K562 (cell line): Measurements from ENCODE around the gene SLC38A2. TPM values are rescaled to one million over a fixed set of nuclear protein-coding genes. Genes with fewer than 3 reads are reported as not detected.

Source experiments
- BRD4 ChIP-seq: fragments of 200-600 bp; sonication (generic); IDR thresholded peaks from 2 replicates; pipeline ENCODE4 v1.6.1; 2017; ENCODE audit warnings: inconsistent platforms
- DIDO1 ChIP-seq: fragments of 450-650 bp; IDR thresholded peaks from 2 replicates; pipeline ENCODE4 v1.6.1; 2016; ENCODE audit warnings: low read depth, missing biosample characterization, missing genetic modification characterization
- IFI16 ChIP-seq: fragments of 250-450 bp; sonication (Bioruptor Pico); IDR thresholded peaks from 2 replicates; pipeline ENCODE4 v2.1.2; 2022; ENCODE audit warnings: mild to moderate bottlenecking, inconsistent platforms
- IRF2 ChIP-seq: sonication (generic); formaldehyde crosslinking; IDR thresholded peaks from 2 replicates; pipeline ENCODE4 v1.8.1; 2022; ENCODE audit warnings: mild to moderate bottlenecking, missing genetic modification reagents
- KDM5B ChIP-seq: fragments of 200-600 bp; sonication (generic); IDR thresholded peaks from 2 replicates; pipeline ENCODE4 v1.6.1; 2012; ENCODE audit warnings: low read depth, mild to moderate bottlenecking, moderate library complexity, low read length, control low read depth, inconsistent platforms; ENCODE audit not compliant: insufficient replicate concordance
- NR4A1 ChIP-seq, 2 experiments: fragments of 250-450 bp in 1 of 2; fragments of 450-650 bp in 1 of 2; sonication (Bioruptor Pico) in 1 of 2; IDR thresholded peaks; 2 replicates each; pipeline versions ENCODE4 v1.4.0 to v1.6.1; 2016 to 2020; ENCODE audit warnings: mild to moderate bottlenecking in 2 of 2, missing compliant biosample characterization in 1 of 2, missing genetic modification characterization in 1 of 2, moderate library complexity in 1 of 2
- U2AF1 ChIP-seq: fragments of 200-400 bp; formaldehyde crosslinking; optimal IDR thresholded peaks from 2 replicates; pipeline ENCODE3; 2017; ENCODE audit warnings: mild to moderate bottlenecking, low read depth, low read length, moderate library complexity
- polyA plus RNA-seq, 8 experiments: library from polyadenylated mRNA; depleted of rRNA in 4 of 8; stranded (reverse) in 5 of 8; unstranded in 3 of 8; fragments of >200 nt; fragmentation: Nextera tagmentation in 2 of 8; fragmentation: Illumina TruSeq in 1 of 8; extraction: Ambion mirVana in 2 of 8; extraction: Trizol in 1 of 8; gene quantifications; 2 replicates each; pipeline versions ENCODE4 v1.2.1 to v1.2.3, GENCODE V29; 2011 to 2014; ENCODE audit warnings: inconsistent platforms in 1 of 8, missing spikeins in 1 of 8
- total RNA-seq, 7 experiments: library from RNA; depleted of rRNA in 6 of 7; stranded (reverse); fragments of >200 nt in 6 of 7; fragmentation: Illumina TruSeq in 2 of 7; extraction: Trizol in 2 of 7; gene quantifications; 2 replicates each; pipeline versions ENCODE4 v1.2.1 to v1.2.3, GENCODE V29; 2011 to 2021; ENCODE audit warnings: low replicate concordance in 1 of 7
- TF ChIP-seq, protein P1 (sequence below), 2 experiments: fragments of 450-650 bp; formaldehyde crosslinking in 1 of 2; IDR thresholded peaks; 2 replicates each; pipeline versions ENCODE4 v1.4.0 to v1.6.1; 2014 to 2020; ENCODE audit warnings: mild to moderate bottlenecking in 2 of 2, borderline replicate concordance in 1 of 2, low read depth in 1 of 2
- TF ChIP-seq, protein P2 (sequence below): fragments of 250-450 bp; sonication (Bioruptor Pico); IDR thresholded peaks from 2 replicates; pipeline ENCODE4 v1.5.0; 2021
- TF ChIP-seq, protein P3 (sequence below): fragments of 250-450 bp; sonication (Bioruptor Pico); IDR thresholded peaks from 2 replicates; pipeline ENCODE4 v1.5.0; 2020; ENCODE audit warnings: mild to moderate bottlenecking, borderline replicate concordance
- TF ChIP-seq, protein P4 (sequence below): sonication (generic); formaldehyde crosslinking; IDR thresholded peaks from 2 replicates; pipeline ENCODE4 v1.8.0; 2022; ENCODE audit warnings: mild to moderate bottlenecking, missing genetic modification reagents

SLC38A2 gene
- total and polyA plus RNA-seq, 9 of the 15 experiments (the other 6 are each of a cell fraction or from before 2014, with no cell fraction given) = 98.7 to 292 (median 143) TPM

DNA sequence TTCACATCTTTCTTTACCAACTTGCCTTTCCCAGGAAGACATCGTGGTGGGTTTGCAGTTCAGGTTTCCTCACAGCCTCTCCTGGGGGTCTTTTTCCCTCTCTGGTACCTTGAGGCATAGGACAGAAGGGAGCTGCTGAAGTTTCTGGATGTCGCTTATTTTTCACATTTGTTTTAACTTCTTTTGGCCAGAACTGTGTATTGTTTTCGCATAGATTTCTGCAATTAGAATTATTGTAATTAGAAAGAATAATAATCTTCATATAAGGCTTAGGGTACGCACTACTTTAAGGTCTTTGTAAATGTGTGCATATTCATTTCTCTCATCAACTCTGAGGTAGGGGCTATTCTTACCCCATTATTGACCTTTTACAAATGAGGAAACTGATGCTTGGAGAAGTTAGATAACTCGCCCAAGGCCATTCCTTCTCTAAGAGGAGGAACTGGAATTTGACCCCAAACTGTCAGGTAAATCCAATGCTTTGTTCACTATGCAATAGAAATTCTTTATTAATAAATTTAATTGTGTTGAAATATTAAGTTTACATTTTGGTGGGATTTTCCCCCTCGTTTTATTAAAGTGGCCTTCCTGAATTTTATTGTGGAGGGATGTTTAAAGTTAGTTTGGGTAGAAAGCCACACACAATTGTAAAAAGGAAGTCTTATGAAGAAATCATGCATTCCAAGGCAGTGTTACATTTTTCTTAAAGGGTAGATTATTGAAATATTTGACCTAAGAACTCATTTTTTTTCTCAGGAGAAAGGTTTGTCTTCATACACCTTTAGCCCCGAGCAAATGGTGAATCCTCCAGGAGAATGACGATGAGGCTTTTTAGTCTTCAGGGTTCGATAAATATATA is 12.1 kb upstream of the SLC38A2 start (continued):
- TF ChIP-seq, protein P1, sequence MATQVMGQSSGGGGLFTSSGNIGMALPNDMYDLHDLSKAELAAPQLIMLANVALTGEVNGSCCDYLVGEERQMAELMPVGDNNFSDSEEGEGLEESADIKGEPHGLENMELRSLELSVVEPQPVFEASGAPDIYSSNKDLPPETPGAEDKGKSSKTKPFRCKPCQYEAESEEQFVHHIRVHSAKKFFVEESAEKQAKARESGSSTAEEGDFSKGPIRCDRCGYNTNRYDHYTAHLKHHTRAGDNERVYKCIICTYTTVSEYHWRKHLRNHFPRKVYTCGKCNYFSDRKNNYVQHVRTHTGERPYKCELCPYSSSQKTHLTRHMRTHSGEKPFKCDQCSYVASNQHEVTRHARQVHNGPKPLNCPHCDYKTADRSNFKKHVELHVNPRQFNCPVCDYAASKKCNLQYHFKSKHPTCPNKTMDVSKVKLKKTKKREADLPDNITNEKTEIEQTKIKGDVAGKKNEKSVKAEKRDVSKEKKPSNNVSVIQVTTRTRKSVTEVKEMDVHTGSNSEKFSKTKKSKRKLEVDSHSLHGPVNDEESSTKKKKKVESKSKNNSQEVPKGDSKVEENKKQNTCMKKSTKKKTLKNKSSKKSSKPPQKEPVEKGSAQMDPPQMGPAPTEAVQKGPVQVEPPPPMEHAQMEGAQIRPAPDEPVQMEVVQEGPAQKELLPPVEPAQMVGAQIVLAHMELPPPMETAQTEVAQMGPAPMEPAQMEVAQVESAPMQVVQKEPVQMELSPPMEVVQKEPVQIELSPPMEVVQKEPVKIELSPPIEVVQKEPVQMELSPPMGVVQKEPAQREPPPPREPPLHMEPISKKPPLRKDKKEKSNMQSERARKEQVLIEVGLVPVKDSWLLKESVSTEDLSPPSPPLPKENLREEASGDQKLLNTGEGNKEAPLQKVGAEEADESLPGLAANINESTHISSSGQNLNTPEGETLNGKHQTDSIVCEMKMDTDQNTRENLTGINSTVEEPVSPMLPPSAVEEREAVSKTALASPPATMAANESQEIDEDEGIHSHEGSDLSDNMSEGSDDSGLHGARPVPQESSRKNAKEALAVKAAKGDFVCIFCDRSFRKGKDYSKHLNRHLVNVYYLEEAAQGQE (IDR thresholded peaks at IDR 0.05; ENCODE audit: borderline replicate concordance) = no peak
- TF ChIP-seq, protein P1 (CRISPR knock-in tag; IDR thresholded peaks at IDR 0.05; ENCODE audit: low read depth) = no peak
- no peak for TF ChIP-seq KDM5B
- TF ChIP-seq, protein P2, sequence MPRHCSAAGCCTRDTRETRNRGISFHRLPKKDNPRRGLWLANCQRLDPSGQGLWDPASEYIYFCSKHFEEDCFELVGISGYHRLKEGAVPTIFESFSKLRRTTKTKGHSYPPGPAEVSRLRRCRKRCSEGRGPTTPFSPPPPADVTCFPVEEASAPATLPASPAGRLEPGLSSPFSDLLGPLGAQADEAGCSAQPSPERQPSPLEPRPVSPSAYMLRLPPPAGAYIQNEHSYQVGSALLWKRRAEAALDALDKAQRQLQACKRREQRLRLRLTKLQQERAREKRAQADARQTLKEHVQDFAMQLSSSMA (CRISPR knock-in tag) = no peak
- no peak for TF ChIP-seq NR4A1 (CRISPR knock-in tag; IDR thresholded peaks at IDR 0.05)
- TF ChIP-seq NR4A1 (tag; IDR thresholded peaks at IDR 0.05) = no peak
- no peak for TF ChIP-seq IFI16 (CRISPR knock-in tag)
- no peak for TF ChIP-seq BRD4
- no peak for TF ChIP-seq DIDO1 (tag)
- no peak for TF ChIP-seq IRF2 (CRISPR knock-in tag)
- TF ChIP-seq, protein P3, sequence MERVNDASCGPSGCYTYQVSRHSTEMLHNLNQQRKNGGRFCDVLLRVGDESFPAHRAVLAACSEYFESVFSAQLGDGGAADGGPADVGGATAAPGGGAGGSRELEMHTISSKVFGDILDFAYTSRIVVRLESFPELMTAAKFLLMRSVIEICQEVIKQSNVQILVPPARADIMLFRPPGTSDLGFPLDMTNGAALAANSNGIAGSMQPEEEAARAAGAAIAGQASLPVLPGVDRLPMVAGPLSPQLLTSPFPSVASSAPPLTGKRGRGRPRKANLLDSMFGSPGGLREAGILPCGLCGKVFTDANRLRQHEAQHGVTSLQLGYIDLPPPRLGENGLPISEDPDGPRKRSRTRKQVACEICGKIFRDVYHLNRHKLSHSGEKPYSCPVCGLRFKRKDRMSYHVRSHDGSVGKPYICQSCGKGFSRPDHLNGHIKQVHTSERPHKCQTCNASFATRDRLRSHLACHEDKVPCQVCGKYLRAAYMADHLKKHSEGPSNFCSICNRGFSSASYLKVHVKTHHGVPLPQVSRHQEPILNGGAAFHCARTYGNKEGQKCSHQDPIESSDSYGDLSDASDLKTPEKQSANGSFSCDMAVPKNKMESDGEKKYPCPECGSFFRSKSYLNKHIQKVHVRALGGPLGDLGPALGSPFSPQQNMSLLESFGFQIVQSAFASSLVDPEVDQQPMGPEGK (CRISPR knock-in tag) = no peak
- TF ChIP-seq, protein P4, sequence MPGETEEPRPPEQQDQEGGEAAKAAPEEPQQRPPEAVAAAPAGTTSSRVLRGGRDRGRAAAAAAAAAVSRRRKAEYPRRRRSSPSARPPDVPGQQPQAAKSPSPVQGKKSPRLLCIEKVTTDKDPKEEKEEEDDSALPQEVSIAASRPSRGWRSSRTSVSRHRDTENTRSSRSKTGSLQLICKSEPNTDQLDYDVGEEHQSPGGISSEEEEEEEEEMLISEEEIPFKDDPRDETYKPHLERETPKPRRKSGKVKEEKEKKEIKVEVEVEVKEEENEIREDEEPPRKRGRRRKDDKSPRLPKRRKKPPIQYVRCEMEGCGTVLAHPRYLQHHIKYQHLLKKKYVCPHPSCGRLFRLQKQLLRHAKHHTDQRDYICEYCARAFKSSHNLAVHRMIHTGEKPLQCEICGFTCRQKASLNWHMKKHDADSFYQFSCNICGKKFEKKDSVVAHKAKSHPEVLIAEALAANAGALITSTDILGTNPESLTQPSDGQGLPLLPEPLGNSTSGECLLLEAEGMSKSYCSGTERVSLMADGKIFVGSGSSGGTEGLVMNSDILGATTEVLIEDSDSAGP (CRISPR knock-in tag) = no peak
- no peak for TF ChIP-seq U2AF1
